HuH-7 (cell line): ENCODE results near the gene DIPK1A.
"Not testable (repeated sequence)": the region's sequence is repeated elsewhere in the genome, so short reads cannot be mapped to it uniquely, and the experiment has no call there.

Experiments
- DNase-seq: peaks from one replicate; pipeline ENCODE4 v3.0.0; 2011; ENCODE audit warnings: low spot score

Gene DIPK1A

GRCh38 chr1:92980732-92981647 lies 19.7 kb upstream of the DIPK1A start:
- DNase-seq, result no peak

GRCh38 chr1:92975551-92976232 lies 14.4 kb upstream of the DIPK1A start:
- no peak for DNase-seq

DNA sequence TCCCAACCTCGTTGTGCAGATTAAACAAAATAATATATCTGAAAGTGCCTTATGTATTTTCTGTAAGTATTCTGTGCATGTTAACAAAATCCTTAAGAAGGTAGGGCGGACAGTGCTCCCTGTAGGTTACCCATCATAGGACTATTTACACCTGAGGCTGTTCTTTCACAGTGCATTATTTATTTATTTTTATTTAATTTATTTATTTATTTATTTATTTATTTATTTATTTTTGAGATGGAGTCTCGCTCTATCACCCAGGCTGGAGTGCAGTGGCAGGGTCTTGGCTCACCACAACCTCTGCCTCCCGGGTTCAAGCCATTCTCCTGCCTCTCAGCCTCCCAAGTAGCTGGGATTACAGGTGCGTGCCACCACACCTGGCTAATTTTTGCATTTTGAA lies 12.8 kb upstream of the DIPK1A start:
- not testable (repeated sequence) for DNase-seq

DNA sequence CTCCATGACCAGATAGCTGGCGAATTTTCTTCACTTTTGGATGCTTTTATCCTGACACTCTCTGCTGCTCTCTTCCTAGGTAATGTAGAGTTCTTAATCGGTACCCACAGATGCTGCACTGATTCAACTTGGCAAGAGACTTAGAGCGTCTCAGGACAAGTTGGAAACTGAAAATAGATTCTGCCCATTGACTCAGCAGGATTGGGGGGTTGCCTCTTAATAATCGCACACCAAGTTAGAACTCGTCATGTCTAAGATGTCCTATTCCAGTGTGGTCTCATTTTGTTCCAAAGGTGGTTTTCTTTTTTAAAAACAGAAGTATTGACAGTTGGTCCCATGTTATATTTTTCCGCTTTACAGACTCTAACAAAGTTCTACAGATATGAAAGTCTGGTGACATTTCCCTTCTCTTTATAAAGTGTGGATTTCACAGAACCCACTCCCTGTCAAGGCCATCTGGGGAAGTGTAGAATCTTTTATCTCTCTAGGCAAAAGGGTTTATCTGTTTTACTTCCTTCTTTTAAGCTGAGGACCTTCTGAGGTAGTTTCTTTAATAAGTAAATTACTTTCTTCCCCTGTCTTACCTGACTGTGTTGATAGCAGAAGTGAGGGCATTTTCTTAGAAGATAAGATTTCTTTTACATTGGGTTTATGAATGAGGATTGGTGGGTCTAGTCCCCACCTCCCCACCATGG lies 12.1 kb upstream of the DIPK1A start:
- no peak for DNase-seq

GRCh38 chr1:92972409-92973129 lies 11.3 kb upstream of the DIPK1A start:
- DNase-seq, result no peak

DNA sequence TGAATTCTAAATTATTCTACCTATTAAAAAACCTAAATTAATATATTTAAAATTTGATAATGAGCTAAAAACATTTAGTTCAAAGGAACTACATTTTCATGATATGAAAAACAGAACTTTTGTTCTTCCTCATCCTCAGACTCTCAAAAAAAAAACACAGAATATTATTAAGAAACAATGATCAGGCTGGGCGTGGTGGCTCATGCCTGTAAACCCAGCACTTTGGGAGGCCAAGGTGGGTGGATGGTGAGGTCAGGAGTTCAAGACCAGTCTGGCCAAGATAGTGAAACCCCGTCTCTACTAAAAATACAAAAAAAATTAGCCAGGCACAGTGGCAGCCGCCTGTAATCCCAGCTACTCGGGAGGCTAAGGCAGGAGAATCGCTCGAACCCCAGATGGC lies 10.7 kb upstream of the DIPK1A start:
- DNase-seq, result not testable (repeated sequence)

DNA sequence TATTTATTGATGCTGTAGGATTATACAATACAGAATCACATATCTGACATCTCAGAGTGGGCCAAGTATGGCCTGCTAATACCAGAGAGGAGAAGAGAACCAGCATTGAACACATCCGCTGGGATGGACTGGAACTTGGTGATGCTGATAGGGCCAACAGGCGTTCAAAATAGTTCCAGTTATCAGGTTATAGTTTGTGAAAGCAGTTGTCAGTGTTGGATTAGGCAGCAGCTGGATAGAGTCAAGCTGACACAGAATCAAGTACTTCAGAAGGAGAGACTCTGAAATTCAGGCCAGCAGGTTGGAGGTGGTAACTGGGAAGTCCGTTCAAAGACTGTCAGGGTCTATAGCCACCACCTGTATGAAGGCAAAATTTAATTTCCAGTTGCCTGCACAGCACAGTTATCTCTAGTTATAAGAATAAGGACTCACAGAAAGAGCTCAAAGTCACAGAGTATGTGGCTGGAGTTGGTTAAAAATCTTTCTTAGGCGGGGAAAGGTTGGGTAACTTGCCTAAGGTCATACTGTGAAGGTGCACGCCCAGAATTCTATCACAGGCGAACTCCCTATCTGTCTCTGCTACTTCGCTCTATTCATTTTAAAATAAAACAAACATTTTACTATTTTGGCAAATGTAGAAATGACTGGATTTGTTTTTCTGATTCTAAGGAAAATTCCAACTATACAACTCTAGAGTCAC lies 9.9 kb upstream of the DIPK1A start:
- no peak for DNase-seq

- DNase-seq, result no peak
These were observed 8.3 kb upstream of the DIPK1A start for GRCh38 chr1:92969517-92969916.

GRCh38 chr1:92968138-92969032 lies 7.1 kb upstream of the DIPK1A start:
- DNase-seq, result peak; percentile 45

GRCh38 chr1:92964998-92965397 lies 3.7 kb upstream of the DIPK1A start:
- DNase-seq, result no peak

DNA sequence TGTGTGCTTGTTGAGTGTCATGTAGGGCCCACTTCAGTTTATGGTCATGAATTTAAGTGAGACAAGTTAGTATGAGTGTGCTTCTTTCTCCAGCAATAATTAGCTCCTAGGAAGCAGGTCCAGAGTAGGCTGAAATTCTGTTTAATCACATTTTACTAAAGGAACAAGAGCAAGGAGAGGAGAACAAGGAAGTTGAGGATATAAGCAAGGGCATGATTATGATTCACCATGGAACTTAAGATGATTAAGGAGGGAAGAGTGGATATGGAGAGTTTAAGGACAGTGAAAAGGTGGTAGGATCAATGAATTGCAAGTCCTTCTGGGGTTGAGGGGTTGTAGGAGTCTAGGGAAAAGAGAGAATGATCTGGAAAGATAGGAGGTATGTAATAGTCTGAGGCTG lies 3.1 kb upstream of the DIPK1A start:
- DNase-seq, result no peak

DNA sequence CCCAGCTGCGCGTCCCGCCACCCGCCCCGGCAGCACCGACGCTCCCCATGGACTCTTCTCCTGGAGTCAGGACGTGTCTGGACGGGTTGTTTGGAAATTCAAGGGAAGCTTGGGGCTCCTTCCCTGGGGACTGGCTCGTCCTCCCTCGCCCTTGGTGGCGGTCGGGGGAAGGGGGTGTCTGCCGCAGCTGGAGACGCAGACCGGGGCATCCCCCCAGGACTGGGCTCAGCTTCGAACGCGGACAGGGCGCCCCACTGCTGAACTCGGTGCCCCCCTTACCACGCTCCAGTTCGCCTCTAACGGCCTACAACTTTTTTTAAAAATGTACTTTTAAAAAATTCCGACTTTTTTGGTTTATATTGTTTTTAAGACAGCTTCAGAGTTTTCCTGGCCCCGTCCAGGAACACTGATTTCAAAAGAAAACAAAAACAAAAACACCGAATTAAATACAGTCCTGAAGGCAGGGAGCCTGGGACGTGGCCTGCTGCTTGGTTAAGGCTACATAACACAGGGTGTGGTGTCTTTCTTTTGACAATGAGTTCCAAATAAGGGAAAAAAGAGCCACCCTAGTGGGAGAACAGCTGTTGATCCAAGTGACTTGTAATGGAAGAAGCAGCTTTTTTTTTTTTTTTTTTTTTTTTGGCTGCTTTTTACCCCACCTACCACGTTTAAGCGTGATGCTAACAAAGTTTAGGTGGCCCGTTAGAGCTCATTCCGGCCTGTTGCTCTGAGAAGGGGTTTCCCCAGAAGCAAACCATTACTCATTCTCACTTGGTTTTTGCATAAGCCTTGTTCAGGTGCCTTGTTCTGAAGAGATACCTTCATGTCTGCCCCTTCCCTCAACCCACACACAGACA lies 862 bp upstream of the DIPK1A start:
- peak; percentile 24 for DNase-seq

DNA sequence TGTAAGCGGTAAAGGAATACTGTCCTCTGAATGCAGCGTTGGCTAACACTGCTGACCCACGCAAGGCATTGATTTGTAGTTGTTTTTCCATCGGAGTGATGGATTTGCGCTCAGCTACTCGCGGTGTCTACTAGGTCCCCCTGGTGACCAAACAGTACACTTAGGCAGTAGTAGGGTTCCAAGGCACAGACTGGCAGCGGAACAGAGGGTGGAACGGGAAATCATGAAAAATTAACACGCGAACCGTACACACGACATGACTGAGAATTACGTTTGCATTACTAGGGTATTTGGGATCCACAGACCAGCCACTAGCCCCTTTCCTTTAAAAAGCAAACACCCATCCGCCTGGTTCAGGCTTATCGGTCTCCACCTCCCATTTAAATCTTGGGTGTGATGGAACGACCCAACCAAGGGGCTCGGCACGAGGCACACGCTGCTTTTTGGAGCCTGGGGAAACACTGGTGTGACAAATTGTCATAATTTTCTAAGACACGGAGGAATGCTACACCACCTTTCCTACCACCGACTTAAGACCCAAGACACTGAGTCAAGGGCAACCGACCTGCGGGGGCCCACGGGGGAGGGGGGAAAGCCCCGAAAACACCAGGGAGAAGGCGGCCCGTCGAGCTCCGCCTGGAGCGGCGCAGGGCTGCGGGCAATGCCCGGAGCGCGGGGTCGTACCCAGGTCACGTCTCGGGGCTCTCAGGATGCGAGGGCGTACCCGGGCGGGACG lies 699 bp downstream of the DIPK1A start:
- DNase-seq, result peak; percentile 68

DNA sequence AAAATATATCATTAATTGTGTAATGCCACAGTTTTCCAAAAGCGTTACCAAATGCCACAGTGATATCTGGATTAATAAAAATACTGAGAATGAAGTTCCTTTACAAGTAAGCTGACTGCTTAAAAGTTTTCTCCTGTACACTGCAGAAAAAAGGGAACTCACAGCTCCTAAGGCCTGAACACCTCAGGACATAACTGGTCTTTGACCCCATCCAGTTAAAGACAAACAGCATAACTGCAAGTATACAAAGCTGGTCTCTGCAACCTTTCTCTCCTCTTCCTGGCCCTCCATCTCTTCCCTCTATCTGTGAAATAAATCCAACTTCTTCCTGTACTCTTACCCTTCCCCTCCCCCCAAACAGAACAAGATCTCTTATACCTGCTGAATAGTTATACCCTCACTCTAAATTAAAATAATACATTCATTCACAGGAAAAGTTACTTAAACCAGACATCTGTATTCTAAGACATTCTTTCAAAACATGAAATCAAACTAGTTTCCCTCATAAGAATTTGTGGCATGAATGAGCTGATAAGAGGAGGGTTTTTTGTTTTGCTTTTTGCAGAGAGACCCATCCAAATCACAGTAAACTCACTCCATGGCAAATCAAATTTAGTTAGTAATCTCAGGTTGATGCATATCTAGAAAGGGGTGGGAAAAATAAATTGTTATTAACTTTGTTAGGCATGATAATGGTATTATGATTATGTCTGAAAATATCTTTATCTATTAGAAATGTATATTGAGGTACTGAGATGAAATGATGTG lies 2.9 kb downstream of the DIPK1A start:
- DNase-seq, result peak; percentile 23

GRCh38 chr1:92957030-92957734 lies 4.1 kb downstream of the DIPK1A start:
- no peak for DNase-seq

DNA sequence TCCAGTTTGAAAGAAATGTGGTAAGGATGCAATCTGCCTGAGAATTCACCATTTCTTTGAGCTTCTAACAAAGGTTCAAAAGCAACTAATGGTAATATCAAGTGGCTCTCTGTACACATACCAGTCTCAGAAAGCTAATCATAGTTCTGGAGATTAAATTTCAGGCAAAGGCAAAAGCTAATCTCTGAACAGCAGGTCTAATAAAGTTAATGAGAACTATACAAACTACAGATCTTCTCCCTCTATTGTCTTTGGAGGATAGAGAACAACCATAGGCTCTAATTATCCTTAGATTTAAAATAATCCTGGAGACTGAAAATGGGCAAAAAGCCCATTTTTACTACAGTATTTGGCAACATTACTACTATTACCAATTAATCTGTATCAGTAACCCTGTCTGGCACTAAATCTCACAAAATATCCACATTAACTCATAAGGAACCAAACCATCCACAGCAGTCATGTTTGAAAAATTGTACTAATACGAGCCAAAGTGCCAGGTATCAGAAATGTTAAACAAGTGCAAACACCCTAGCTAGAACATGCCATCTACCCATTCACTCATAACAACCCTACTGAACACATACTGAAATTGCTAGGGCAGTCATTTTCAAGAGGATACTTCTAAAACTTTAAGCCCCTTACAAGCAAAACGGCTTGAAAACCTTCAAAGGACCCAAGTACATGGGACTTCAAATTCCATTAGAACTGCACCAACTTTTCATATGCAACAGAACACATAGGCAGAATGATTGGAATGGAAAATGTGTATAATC lies 4.8 kb downstream of the DIPK1A start:
- no peak for DNase-seq

DNA sequence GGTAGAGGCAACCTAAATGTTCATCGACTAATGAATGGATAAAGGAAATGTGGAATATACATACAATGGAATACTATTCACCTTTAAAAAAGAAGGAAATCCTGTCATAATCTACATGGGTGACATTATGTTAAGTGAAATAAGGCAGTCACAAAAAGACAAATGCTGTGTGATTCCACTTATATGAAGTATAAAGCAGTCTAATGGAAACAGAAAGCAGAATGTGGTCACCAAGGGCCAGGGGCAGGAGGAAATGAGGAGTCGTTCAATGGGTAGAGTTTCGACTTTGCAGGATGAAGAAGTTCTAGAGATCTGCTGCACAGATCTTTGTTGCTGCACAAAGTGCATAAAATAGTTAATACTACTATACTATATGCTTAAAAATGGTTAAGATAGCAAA lies 7.8 kb downstream of the DIPK1A start:
- no peak for DNase-seq
